HL-60 (cell line): ENCODE data around the gene ZNF408.

Experiments used
- CTCF ChIP-seq: IDR thresholded peaks from one replicate; pipeline ENCODE4 v1.5.1; 2011; ENCODE audit warnings: low read length, control low read depth, inconsistent platforms; ENCODE audit not compliant: insufficient read depth
- GABPA ChIP-seq: IDR thresholded peaks from 2 replicates; pipeline ENCODE4 v1.6.1; 2012; ENCODE audit warnings: low read depth
- POLR2AphosphoS5 ChIP-seq: IDR thresholded peaks from 2 replicates; pipeline ENCODE4 v1.6.1; 2012; ENCODE audit warnings: low read depth
- REST ChIP-seq: IDR thresholded peaks from 2 replicates; pipeline ENCODE4 v1.6.1; 2012; ENCODE audit warnings: low read depth; ENCODE audit not compliant: insufficient replicate concordance
- SPI1 ChIP-seq: IDR thresholded peaks from 2 replicates; pipeline ENCODE4 v1.6.1; 2012; ENCODE audit warnings: low read depth, mild to moderate bottlenecking, borderline replicate concordance

DNA sequence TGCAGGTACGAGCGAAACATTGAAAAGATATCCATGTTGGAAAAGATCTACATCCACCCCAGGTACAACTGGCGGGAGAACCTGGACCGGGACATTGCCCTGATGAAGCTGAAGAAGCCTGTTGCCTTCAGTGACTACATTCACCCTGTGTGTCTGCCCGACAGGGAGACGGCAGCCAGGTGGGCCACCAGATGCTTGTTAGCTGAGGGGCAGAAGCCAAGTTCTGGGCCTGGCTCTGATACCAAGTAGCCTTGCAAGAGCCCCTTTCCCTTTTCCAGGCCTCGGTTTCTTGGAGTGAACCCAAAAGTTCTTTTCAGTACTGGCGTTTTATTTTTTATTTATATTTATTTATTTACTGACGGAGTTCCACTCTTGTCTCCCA is 27.8 kb downstream of the ZNF408 start:
- TF ChIP-seq CTCF (no peak), GABPA (no peak), SPI1 (no peak), POLR2AphosphoS5 (no peak), REST (no peak)
